Measurements from ENCODE around the gene UCN3.

DNA sequence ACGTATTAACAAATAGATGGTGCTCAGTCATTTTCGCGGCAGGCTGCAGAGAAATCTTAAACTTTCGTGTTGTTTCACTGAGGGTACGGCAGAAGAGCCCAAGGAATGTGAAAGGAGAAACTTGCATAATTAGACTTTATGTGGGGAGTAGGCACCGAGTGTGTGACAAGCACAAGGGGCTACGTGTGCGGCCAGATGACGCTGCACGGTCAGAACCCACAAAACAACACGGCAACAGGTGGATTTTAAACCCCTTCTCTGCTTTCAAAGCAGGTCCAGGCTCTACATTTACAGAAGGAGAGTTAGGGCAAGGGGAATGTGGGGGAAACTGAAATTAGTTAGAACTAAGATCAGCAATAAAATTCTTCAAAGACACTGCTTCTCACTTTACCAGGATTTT, 392 bp upstream of the UCN3 start:
- TF ChIP-seq EZH2 (IDR thresholded peaks at IDR 0.05; ENCODE audit: insufficient read depth, poor library complexity, severe bottlenecking) (no peak), EZH2phosphoT487 (IDR thresholded peaks at IDR 0.05; ENCODE audit: insufficient read depth, low read depth) (no peak)

Data from GM23248 (cell line).